GM21390 (cell line): Measurements from ENCODE around the gene KLC4.

Source experiments
- ATAC-seq: cut with Tn5 transposase; IDR thresholded peaks from one replicate; pipeline ENCODE4 v1.9.1; 2021; ENCODE audit not compliant: unreplicated experiment

Gene KLC4

GRCh38 chr6:43120944-43121913 lies 61.8 kb downstream of the KLC4 start:
- no peak for ATAC-seq

GRCh38 chr6:43122146-43122545 lies 62.7 kb downstream of the KLC4 start:
- ATAC-seq, result no peak

- ATAC-seq, result no peak
These were observed 64.3 kb downstream of the KLC4 start for GRCh38 chr6:43123461-43124314.

GRCh38 chr6:43124481-43124880 lies 65.0 kb downstream of the KLC4 start:
- no peak for ATAC-seq
